HG03060 (cell line): Measurements from ENCODE around the gene AMDHD1.
"Not testable (repeated sequence)": the region's sequence is repeated elsewhere in the genome, so short reads cannot be mapped to it uniquely, and the experiment has no call there.

ENCODE experiments used
- ATAC-seq: cut with Tn5 transposase; IDR thresholded peaks from one replicate; pipeline ENCODE4 v1.9.1; 2021; ENCODE audit warnings: low read depth, moderate number of reproducible peaks; ENCODE audit not compliant: unreplicated experiment

AMDHD1 gene

DNA sequence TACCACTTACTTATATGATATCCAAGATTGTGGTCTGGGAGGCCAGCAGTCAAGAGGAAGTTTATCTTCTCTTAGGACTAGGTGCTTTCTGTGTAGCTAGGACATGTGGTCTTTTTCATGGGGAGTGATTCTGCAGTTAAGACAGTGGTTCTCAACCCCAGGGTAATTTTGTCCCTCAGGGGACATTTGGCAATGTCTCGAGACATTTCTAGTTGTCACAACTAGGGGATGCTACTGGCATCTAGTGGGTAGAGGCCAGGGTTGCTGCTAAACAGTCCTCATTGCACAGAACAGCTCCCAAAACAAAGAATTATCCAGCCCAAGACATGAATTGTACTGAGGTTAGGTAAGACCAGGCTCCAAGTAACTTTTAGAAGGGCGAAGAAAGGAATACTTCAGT is 20.0 kb downstream of the AMDHD1 start:
- no peak for ATAC-seq

DNA sequence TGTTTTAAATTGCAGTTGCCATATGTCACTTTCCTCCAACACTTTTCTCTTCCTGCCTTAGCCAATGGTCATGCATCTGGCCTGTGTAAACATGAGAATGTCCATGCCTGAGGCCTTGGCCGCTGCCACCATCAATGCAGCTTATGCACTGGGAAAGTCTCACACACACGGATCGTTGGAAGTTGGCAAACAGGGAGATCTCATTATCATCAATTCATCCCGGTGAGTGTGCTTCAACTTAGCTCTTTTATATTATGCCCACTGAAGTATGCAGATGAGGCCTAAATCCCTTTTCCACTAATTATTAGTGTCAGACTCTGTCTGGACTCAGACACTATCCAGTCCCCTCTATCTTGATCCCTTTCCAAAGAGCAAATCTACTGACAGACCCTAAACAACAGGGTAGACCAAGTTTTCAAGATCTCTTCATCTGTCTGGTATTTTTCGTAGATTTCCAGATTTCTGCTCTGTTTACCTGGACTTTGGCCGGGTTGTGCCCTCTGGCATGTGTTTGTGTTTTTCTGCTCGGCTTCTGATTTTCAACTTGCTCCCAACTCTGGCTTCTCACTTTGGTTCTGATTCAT is 23.2 kb downstream of the AMDHD1 start:
- ATAC-seq: no peak

DNA sequence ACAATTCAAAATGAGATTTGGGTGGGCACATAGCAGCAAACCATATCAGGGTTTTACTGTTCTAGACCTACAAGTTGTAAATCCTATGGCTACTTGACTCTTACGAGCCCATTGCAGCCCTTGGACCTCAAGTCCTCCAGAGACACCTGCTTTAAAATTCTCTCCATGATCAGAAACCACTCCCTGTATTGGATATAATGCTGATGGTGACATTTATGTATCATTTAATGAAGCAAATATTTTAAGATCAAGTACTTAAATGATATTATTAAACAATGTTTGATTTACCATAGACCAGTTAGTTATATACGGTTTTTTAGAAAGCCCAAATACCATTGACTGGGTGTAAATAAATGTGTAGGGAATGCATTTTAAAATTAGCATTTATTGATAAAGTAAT is 24.2 kb downstream of the AMDHD1 start:
- no peak for ATAC-seq

DNA sequence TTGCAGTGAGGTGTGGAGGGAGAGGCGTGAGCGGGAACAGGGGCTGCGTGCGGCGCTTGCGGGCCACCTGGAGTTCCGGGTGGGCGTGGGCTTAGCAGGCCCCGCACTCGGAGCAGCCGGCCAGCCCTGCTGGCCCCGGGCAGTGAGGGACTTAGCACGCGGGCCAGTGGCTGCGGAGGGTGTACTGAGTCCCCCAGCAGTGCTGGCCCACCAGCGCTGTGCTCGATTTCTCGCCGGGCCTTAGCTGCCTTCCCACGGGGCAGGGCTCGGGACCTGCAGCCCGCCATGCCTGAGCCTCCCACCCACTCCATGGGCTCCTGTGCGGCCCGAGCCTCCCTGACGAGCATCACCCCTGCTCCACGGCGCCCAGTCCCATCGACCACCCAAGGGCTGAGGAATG is 26.0 kb downstream of the AMDHD1 start:
- ATAC-seq: not testable (repeated sequence)

DNA sequence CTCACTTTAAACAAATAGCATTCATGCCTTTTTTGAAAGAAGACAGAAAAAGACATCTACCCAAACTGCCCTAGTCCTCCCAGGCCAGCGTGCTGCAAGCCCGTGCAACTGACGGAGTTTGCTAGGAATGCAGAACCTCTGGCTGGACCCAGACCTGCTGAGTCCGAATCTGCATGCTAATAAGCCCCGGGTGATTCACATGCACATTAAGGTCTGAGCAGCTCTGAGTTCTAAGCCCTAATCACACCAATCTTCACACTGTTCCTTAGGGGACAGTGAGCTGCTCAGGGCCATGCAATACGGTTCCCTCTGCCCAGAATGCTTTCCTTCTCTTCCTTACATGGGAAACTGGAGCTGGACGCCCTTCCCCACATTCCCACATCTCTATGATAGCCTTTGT is 27.8 kb downstream of the AMDHD1 start:
- ATAC-seq: no peak

DNA sequence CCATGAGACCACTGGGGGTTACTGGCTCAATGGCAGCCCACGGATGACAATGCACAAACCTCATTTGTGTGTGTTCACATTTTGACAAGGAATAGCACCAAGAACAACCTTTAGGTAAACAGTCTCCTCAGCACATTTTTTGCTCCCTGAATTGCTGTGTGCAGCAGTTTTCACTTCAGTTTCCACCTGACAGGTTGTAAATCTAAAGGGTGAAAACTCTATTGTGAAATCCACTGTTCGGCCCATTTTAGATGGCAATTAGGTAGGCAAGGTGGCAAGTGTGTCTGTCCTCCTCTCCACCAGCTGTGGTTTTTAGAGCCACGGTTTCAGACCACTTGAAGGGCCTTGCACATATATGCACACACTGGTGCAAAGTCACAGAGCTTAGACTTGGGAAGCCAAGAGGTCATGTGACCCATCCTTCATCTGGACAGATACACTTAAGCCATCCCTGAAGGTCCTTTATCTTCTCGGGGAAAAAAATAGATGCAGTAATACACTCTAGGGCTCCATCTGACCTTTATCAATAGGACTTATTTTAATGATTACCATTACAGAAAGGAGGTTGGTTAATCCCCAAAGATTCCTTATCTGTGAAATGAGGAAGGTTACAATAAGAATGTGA is 29.8 kb downstream of the AMDHD1 start:
- no peak for ATAC-seq

DNA sequence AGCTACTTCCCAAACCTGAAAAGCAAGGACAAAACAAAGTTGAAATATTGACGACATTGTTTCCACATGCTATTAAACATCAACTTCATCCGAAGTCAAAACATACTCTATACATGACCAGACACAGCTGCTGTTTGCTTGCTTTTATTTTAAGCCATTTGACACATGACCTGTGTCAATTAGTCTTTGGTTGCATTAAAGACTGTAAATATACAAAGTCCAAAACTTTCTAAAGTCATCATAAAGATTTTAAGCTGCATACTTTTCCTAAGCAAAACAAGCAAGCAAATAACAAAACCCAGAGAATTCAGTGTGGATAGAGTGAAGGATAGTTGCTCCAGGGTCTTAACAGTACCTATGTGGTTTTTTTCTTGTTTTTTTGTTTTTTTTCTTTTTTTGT is 31.2 kb downstream of the AMDHD1 start:
- ATAC-seq: no peak

DNA sequence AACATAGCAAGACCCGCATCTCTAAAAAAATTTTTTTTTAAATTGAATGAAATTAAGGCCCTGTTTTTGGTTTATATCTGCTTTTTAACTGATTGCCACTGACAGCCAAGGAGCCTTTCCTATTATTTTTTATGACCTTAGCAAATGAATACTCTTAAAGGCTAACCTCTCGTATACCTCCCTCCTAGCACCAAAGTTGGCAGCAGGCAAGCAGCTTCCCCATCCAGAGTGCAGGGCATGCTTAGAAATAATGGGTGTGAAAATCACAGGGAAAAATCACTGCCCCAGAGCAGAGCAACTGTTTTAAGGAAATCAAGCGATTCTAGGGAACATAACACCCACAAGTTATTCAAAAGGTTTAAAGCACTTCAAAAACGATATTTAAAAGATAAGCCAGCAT is 32.4 kb downstream of the AMDHD1 start:
- no peak for ATAC-seq

DNA sequence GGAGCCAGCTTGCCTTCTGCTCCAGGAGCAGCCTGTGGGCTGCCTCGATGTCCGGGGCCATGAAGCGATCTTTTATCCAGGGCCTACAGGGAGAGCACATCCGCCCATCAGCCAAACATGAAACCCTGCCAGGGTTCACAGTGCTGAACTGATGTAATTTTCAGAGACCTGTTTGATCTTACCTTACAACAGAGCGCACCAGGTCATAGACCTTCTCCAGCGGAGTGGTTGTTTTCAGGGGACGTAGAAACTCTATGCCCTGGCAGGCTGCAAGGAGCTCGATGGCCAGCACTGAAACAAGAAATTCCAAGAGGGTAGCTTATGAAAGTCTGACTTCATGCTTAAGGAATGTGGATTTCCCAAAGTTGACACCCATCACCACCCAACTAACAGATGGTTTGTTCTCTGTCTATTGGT is 33.3 kb downstream of the AMDHD1 start:
- ATAC-seq: no peak

DNA sequence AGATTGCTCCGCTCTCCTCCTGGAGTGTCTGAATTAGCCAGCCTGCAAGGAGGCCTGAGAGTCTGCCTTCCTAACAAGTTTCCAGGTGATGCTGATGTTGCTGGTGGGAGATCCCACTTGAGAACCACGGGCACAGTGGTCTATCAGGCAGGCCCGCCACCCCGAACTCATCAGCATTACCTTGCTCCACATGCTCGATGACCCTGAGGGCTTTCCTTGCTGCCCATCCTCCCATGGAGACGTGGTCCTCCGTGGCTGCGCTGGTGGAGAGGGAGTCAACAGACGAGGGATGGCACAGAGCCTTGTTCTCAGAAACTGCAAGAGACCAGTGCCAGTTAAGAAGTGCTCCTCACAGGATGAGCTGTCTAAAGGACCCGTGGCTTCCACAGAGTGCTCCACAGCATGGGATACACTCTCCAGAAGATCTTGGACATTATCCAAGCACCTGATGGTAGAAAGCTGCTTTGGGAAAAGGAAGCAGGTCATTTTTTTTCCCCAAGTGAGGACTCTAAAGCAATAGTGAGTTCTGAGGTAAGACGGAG is 34.7 kb downstream of the AMDHD1 start:
- ATAC-seq: no peak

DNA sequence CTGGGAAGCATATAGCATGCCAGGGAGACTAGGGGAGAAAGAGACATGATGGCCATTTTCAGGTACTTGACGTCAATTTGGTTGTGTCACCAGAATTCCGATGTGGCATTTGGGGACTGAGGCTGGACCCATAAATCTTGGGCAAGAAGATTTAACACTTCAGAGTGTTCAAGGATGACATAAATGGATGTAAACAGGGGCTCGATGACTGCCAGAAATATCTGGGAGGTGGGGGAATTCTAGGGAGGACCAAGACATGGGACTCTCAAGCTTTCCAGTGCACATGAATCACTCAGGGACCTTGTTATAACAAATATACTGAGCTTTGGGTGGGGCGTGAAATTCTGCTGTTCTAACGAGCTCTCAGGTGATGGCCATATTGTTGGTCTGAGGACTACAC is 35.2 kb downstream of the AMDHD1 start:
- ATAC-seq: no peak

DNA sequence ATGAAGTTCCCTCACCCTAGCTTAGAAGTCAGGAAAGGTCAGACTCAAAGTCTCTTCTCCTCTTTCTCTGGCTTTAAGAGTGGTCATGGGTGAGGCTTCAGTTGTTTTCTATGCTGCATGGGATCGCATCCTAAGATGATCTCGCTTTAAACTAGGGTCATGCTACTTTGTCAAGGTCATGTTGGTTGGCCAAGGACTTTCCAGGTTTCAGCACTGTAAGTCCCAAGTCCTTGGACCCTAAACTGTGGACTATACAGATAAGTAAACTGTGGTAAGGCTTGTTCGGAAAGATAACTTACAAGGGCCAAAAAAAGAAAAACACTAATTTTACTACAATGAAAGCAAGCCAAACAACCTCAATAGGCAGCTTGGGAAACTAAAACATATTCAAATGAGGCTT is 35.6 kb downstream of the AMDHD1 start:
- no peak for ATAC-seq

DNA sequence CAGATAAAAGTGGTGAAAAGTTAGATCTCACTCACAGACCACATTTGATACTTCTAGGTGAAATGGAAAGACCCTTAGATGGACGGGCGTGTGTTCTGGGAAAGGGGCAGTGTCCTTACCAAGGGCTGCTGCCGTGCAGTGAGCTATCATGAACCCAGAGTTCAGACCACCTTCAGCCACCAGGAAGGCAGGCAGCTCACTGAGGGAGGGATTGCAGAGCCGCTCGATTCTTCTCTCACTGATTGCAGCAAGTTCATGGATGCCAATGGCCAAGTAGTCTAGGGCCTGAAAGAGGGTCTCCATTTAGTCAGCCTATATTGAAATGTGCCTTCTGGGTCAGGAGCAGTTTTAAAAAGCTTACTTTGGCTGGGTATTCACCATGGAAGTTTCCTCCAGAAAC is 37.3 kb downstream of the AMDHD1 start:
- no peak for ATAC-seq

DNA sequence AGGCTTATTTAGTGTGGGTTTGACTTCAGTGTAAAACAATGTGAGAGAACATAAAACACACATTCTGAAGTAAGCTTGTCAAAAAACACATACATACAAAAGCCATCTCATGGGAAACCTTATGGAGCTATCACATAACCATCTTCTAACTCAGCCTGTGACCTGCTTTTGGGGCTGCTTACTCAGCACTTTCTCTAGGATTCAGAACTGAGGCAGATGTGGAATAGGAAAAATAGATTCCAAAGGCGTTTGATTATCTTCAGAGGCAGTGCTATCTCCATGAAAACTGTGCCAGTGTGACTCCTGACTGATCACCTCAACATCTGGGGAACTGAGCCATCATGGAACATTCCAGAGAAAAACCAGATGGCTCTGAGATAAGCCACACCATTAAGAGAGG is 39.5 kb downstream of the AMDHD1 start:
- no peak for ATAC-seq

DNA sequence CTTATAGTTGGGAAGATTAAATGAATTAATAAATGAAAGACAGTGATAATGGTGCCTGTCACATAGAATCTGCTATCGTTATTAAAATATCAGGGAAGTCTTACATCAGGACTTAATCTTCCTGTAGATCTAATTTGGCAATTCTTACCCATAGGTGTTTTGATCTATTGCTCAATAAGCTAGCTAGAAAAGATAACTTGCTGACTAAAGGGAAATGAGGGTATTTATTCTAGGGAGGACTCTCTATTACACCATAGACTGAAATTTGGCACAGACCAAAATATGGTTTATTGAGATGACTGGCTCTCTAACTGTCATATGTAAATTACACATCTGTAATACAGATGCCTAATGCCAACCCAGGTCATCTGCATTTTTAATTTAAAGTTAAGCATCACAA is 41.6 kb downstream of the AMDHD1 start:
- ATAC-seq: no peak

DNA sequence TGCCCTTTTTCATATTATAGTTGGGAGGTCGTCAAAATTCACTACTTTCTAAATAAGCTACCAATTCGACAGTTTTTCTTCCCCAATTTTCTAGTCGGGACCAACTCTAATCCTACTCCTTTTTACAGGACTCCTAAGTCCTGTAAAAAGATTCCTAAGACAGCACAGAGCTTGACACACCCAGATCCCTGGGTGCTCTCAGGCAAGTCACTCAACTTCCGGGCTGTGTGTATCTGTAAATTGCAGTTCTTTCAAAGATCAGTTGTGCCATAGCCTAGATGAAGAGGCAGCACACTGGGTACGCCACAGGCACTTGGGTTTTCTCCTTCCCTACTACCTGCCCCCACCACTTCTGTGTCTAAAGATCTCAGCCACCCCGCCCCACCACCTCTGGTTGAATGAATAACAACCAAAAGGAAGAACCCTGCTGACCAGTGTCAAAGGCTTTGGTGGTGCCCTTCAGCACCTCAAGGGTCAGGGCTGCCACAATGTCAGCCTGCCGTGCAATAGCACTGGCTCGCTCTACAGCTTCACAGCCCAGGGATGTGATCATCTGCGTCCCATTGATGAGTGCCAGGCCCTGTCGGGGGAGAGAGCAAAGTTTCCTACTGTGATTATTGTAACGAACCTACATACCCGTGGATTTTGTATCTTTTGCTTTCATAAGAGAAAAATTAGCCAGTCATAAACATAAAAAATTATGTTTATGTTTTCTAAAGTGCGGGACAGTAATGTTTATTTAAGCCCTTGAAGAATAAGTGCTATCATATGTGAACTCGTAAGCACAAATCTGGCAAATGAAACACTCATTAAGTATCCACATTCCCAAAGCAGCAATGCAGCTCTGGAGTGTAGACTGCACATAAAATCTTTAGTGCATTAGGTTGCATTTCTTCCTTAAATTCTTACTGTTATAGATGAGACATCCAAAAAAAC is 43.8 kb downstream of the AMDHD1 start:
- no peak for ATAC-seq

DNA sequence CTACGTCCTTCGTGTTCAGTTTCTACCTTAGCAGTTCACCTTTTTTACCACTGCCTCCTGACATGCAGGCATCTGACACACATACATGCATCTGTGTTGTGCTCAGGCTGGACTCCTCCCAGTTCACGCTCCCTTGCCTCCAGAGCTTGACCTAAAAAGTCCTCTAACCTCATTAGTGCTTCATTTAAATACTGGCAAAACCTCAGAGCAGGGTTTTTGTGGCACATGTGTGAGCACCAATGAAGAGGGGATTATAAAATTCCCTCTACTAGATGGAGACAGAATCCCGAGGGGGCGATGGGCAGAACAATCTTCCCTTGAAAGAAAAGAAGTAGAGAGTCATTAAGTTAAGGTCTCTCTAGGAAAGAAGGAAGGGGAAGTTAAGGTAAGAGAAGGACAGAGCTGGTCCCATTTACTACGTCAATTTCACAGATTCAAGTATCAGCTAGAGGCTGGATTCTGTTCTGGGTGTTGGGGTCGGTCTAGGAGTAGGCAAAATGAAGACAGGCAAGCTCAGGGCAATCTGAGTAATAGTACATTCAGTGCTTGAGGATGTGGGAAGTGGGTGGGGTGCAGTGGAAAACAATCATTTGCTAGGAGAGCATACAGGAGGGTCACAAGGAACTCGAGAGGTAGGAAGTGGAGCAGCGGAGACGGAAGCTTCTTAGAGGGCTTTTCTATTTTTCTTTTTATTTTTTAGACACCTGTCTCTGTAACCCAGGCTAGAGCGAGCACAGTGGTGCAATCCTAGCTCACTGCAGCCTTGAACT is 45.6 kb downstream of the AMDHD1 start:
- no peak for ATAC-seq

DNA sequence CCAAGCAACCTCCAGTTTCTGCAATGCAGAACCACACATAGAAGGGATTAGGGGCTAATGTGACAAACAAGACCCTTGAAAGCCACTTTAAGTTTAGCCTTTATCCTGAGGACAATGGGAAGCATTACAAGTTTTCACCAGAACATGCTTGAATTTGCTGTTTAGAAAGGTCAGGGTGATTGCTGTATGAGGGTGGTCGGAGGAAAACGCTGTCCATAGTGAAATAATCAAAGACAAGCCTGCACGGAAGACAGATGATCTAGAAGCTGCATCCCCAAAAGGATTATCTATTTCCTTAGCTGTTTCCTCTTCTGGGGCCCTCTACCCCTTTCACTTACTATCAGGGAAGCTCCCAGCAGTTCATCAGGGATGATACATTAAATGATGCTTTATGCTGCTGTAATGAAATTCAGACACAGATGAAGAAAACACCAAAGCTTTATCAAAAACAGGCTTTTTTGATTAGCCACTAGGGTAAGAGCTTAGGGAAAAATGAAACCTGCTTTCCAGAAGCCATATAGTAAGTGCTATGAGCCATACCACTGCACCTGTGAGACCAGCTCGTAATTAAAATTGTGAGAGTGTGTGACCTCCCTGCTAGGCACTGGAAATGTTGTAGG is 46.5 kb downstream of the AMDHD1 start:
- no peak for ATAC-seq

DNA sequence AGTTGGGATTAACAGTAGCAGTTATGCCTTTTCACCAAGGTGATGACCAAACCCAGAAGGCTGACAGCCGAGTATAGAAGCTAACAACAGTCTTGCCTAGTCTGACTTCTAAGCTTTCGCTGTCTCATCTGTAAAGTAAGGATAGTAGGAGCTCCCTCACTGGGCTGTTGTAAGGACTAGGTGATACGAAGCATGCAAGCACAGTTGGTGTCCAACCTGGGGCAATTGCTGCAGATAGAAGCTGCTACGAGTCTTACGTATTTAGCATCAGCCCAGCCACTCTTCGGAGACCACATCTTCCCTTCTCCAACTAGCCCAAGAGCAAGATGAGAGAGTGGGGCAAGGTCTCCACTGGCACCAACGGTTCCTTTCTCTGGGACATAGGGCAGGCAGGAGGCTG is 47.0 kb downstream of the AMDHD1 start:
- ATAC-seq: no peak

DNA sequence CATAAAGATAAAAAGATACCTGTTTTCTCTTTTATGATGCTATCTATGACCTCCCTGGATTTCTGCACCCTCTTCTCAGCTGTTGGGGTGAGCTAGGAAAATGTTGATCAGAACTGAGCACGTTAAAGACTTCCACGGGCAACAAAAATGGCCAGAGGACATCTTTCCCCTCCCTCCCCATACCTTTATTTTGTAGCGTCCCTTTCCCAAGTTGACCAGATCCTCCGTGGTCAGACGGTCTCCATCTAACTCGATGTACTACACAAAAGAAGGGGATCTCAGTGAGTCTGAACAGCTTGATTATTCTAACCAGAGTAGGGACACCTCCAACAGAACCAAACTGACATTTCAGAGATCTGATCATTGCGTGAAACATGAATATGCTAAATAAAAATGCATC is 50.8 kb downstream of the AMDHD1 start:
- no peak for ATAC-seq
